ENCODE results near the gene DDIAS.
A peak's percentile ranks its signal among the peaks of the same experiment; 100 is the strongest.
"Not testable (repeated sequence)": the region's sequence is repeated elsewhere in the genome, so short reads cannot be mapped to it uniquely, and the experiment has no call there.

Gene DDIAS

GRCh38 chr11:82901165-82901921, at the start of gene DDIAS:
TSS of gene DDIAS (plus strand) at chr11:82901736. CDS start at chr11:82914739, 13,003 bp downstream.
- peak; percentile 98 for DNase-seq (ENCODE audit: low spot score)

GRCh38 chr11:82854242-82854641, 47.3 kb upstream of the DDIAS start:
- DNase-seq (ENCODE audit: low spot score): peak; percentile 59

GRCh38 chr11:82854916-82855315, 46.6 kb upstream of the DDIAS start:
- not testable (repeated sequence) for DNase-seq (ENCODE audit: low spot score)

GRCh38 chr11:82855616-82856015, 45.9 kb upstream of the DDIAS start:
- DNase-seq (ENCODE audit: low spot score): no peak

GRCh38 chr11:82857145-82857544, 44.4 kb upstream of the DDIAS start:
- DNase-seq (ENCODE audit: low spot score): no peak

- DNase-seq (ENCODE audit: low spot score): no peak
These were observed 43.4 kb upstream of the DDIAS start for GRCh38 chr11:82858133-82858532.

- peak; percentile 78 for DNase-seq (ENCODE audit: low spot score)
These were observed 42.9 kb upstream of the DDIAS start for GRCh38 chr11:82858556-82859091.

GRCh38 chr11:82859750-82860149, 41.8 kb upstream of the DDIAS start:
- DNase-seq (ENCODE audit: low spot score): no peak

GRCh38 chr11:82862379-82862778, 39.2 kb upstream of the DDIAS start:
- no peak for DNase-seq (ENCODE audit: low spot score)

GRCh38 chr11:82863209-82863608, 38.3 kb upstream of the DDIAS start:
- DNase-seq (ENCODE audit: low spot score): no peak

- DNase-seq (ENCODE audit: low spot score): peak; percentile 75
These were observed 37.3 kb upstream of the DDIAS start for GRCh38 chr11:82864268-82864667.

GRCh38 chr11:82865841-82866240, 35.7 kb upstream of the DDIAS start:
- no peak for DNase-seq (ENCODE audit: low spot score)

GRCh38 chr11:82867495-82868082, 33.9 kb upstream of the DDIAS start:
- DNase-seq (ENCODE audit: low spot score): peak; percentile 82

- DNase-seq (ENCODE audit: low spot score): no peak
These were observed 31.9 kb upstream of the DDIAS start for GRCh38 chr11:82869657-82870056.

GRCh38 chr11:82871646-82872045, 29.9 kb upstream of the DDIAS start:
- no peak for DNase-seq (ENCODE audit: low spot score)

GRCh38 chr11:82872377-82873150, 29.0 kb upstream of the DDIAS start:
- no peak for DNase-seq (ENCODE audit: low spot score)

- DNase-seq (ENCODE audit: low spot score): no peak
These were observed 27.6 kb upstream of the DDIAS start for GRCh38 chr11:82873919-82874333.

GRCh38 chr11:82874646-82875523, 26.7 kb upstream of the DDIAS start:
- no peak for DNase-seq (ENCODE audit: low spot score)

GRCh38 chr11:82883853-82884252, 17.7 kb upstream of the DDIAS start:
- peak; percentile 84 for DNase-seq (ENCODE audit: low spot score)

- no peak for DNase-seq (ENCODE audit: low spot score)
These were observed 12.2 kb upstream of the DDIAS start for GRCh38 chr11:82889133-82890001.

- no peak for DNase-seq (ENCODE audit: low spot score)
These were observed 11.6 kb upstream of the DDIAS start for GRCh38 chr11:82890002-82890341.
